OCI-M1 (cell line): Measurements from ENCODE around the gene NPAS2.

Experiments used
- DNase-seq: peaks from one replicate; lab custom pipeline; 2025; lab: John Stamatoyannopoulos, UW

Gene NPAS2

GRCh38 chr2:100793982-100794381 is 26.0 kb upstream of the NPAS2 start:
- DNase-seq: no peak

GRCh38 chr2:100796499-100797100 is 23.3 kb upstream of the NPAS2 start:
- DNase-seq: no peak

- no peak for DNase-seq
These were observed 20.3 kb upstream of the NPAS2 start for GRCh38 chr2:100799686-100800085.

- DNase-seq: no peak
These were observed 19.0 kb upstream of the NPAS2 start for GRCh38 chr2:100800915-100801314.

GRCh38 chr2:100801402-100801801 is 18.5 kb upstream of the NPAS2 start:
- no peak for DNase-seq

- DNase-seq: no peak
These were observed 17.9 kb upstream of the NPAS2 start for GRCh38 chr2:100802066-100802465.

- DNase-seq: no peak
These were observed 16.6 kb upstream of the NPAS2 start for GRCh38 chr2:100803334-100803733.

- DNase-seq: no peak
These were observed 13.4 kb upstream of the NPAS2 start for GRCh38 chr2:100806550-100806949.

GRCh38 chr2:100807707-100808106 is 12.2 kb upstream of the NPAS2 start:
- no peak for DNase-seq

- DNase-seq: no peak
These were observed 11.4 kb upstream of the NPAS2 start for GRCh38 chr2:100808582-100808981.

GRCh38 chr2:100809506-100809905 is 10.4 kb upstream of the NPAS2 start:
- no peak for DNase-seq

- no peak for DNase-seq
These were observed 9.3 kb upstream of the NPAS2 start for GRCh38 chr2:100810603-100811145.

- no peak for DNase-seq
These were observed 7.8 kb upstream of the NPAS2 start for GRCh38 chr2:100812116-100812515.

- no peak for DNase-seq
These were observed 7.4 kb upstream of the NPAS2 start for GRCh38 chr2:100812573-100812972.

- no peak for DNase-seq
These were observed 6.4 kb upstream of the NPAS2 start for GRCh38 chr2:100813527-100813926.

- DNase-seq: no peak
These were observed 5.9 kb upstream of the NPAS2 start for GRCh38 chr2:100814043-100814442.

- no peak for DNase-seq
These were observed 5.5 kb upstream of the NPAS2 start for GRCh38 chr2:100814453-100814852.

GRCh38 chr2:100817388-100817985 is 2.5 kb upstream of the NPAS2 start:
- no peak for DNase-seq

- no peak for DNase-seq
These were observed 1.8 kb upstream of the NPAS2 start for GRCh38 chr2:100818003-100818605.

GRCh38 chr2:100818606-100819369 is 1.2 kb upstream of the NPAS2 start:
- DNase-seq: no peak

- DNase-seq: no peak
These were observed 259 bp downstream of the NPAS2 start for GRCh38 chr2:100820273-100820522.

- no peak for DNase-seq
These were observed 750 bp downstream of the NPAS2 start for GRCh38 chr2:100820523-100821254.
